BJ (cell line): ENCODE results near the gene FN1. TPM values are rescaled to one million over a fixed set of nuclear protein-coding genes. Genes with fewer than 3 reads are reported as not detected.

Experiments
- CTCF ChIA-PET: fragments of 350-600 bp; formaldehyde crosslinking; extraction: SDS; loops from one replicate; lab custom pipeline; 2021; ENCODE audit warnings: antibody characterized with exemption, inconsistent platforms; lab: Yijun Ruan, JAX
- POLR2A ChIA-PET: fragments of 300-600 bp; sonication (Branson Sonifier 250); formaldehyde crosslinking; extraction: SDS; loops from one replicate; lab custom pipeline; 2021; ENCODE audit warnings: antibody characterized with exemption; lab: Charles Lee
- DNase-seq: peaks from one replicate; pipeline ENCODE4 v3.0.0-alpha.2; 2011; ENCODE audit warnings: low read depth
- H3K27me3 ChIP-seq: 2 replicates; pipeline ENCODE4 v1.6.0; 2011; ENCODE audit warnings: low read length; ENCODE audit not compliant: control insufficient read depth, insufficient read depth
- H3K36me3 ChIP-seq: 2 replicates; pipeline ENCODE4 v1.5.1; 2011; ENCODE audit warnings: low read length; ENCODE audit not compliant: control insufficient read depth, insufficient read depth
- H3K4me3 ChIP-seq: 2 replicates; pipeline ENCODE4 v1.5.1; 2011; ENCODE audit warnings: low read depth, mild to moderate bottlenecking, control low read depth, low read length
- CTCF ChIP-seq: IDR thresholded peaks from 2 replicates; pipeline ENCODE4 v1.5.1; 2011; ENCODE audit warnings: low read depth, mild to moderate bottlenecking, control low read depth, inconsistent platforms, low read length, moderate library complexity; ENCODE audit not compliant: insufficient read depth
- polyA plus RNA-seq: library from polyadenylated mRNA; depleted of rRNA; stranded (reverse); fragments of >200 nt; gene quantifications from 2 replicates; pipeline ENCODE4 v1.2.3, GENCODE V29; 2011

Gene FN1
- polyA plus RNA-seq, 1 experiment = 5,814 TPM

GRCh38 chr2:215358891-215359575 lies 76.8 kb downstream of the FN1 start:
- DNase-seq = no peak
- Histone ChIP-seq H3K36me3 (peaks cover 15% of the 10 kb centered on the region), H3K27me3 (no peaks in the 10 kb centered on the region), H3K4me3 (no peak overlapping the region)
- POLR2A ChIA-PET = interaction anchor here (0.8 kb wide), 1 partner anchor 427 kb away, joined by 3 read pairs; no protein-coding TSS in a partner anchor
- TF ChIP-seq CTCF = no peak
- CTCF ChIA-PET = interaction anchor here (0.6 kb wide), 1 partner anchor 28 kb away, joined by 3 read pairs; no protein-coding TSS in a partner anchor

DNA sequence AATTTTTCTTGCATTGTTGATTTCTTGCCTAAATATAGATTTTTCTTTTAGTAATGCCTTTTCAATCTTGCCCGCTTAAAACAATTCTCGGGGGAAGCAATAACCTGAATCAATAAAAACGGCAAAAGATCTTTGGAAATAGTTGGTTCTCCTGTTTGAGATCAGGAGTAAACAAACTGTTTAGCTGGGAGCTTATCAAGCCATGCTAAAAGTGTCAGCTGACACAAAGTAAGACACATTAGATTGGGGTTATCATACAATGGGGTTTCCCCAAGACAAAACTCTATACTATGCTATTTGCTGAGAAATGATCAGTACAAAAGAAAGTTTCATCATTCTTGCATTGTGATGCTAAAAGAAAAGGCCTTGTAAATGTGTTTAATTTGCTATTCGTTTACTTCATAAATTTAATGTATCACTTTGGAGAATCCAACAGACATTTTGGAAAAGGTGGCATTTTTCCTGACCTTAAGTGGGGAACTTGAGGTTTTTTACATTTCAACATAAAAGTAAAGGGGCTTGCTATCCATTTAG lies 77.5 kb downstream of the FN1 start:
- POLR2A ChIA-PET = interaction anchor here (0.8 kb wide), 1 partner anchor 427 kb away, joined by 3 read pairs; no protein-coding TSS in a partner anchor
- no peak overlapping the region for H3K4me3 ChIP-seq
- CTCF ChIA-PET = no interaction called here
- no peak for TF ChIP-seq CTCF
- H3K27me3 ChIP-seq = no peaks in the 10 kb centered on the region
- DNase-seq = no peak
- H3K36me3 ChIP-seq = peaks cover 10% of the 10 kb centered on the region

GRCh38 chr2:215357660-215358059 lies 78.2 kb downstream of the FN1 start:
- Histone ChIP-seq H3K27me3 (no peaks in the 10 kb centered on the region), H3K4me3 (no peak overlapping the region), H3K36me3 (peaks cover 8% of the 10 kb centered on the region)
- POLR2A ChIA-PET = no interaction called here
- no peak for TF ChIP-seq CTCF
- no peak for DNase-seq
- CTCF ChIA-PET = no interaction called here

DNA sequence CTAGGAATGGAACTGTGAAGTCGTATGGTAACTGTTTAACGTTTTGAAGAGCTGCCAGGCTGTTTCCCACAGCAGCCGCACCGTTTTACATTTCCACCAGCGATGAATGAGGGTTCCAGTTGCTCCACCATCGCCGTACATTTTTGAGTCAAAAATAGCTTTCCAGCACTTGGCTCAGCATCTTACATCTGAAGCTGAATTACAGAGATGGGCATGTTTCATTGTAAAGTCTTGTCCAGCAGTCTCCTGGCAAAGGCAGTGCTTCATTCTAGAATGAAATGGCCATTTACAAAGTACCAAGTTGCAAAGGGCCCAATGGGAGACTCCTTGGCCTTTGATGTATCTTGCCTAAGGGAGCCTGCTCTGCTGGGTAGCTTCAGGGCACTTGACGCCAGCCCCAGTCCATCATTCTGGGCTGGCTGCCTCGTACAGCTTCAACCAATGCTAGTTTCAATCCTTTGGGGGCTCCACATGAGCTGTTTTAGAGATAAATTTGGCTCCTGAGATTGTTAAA lies 78.9 kb downstream of the FN1 start:
- peaks cover 4% of the 10 kb centered on the region for H3K36me3 ChIP-seq
- CTCF ChIA-PET = interaction anchor here (0.7 kb wide), 1 partner anchor 11 kb away, joined by 3 read pairs; no protein-coding TSS in a partner anchor
- TF ChIP-seq CTCF = no peak
- POLR2A ChIA-PET = no interaction called here
- H3K27me3 ChIP-seq = no peaks in the 10 kb centered on the region
- DNase-seq = no peak
- H3K4me3 ChIP-seq = no peak overlapping the region

GRCh38 chr2:215356334-215356947 lies 79.4 kb downstream of the FN1 start:
- no peaks in the 10 kb centered on the region for H3K27me3 ChIP-seq
- TF ChIP-seq CTCF = no peak
- no peak for DNase-seq
- peaks cover 4% of the 10 kb centered on the region for H3K36me3 ChIP-seq
- H3K4me3 ChIP-seq = no peak overlapping the region
- ChIA-PET POLR2A (no interaction called here), CTCF (interaction anchor here (0.7 kb wide), 1 partner anchor 10 kb away, joined by 3 read pairs; no protein-coding TSS in a partner anchor)
